Stimulated activated effector memory CD8-positive, alpha-beta T cell treated with anti-CD3 and anti-CD28 coated beads, Interleukin-12 subunit alpha, Interleukin-12 subunit beta, amount 100 ng/mL, for 72 hours (primary cell): ENCODE data around the gene PHOX2B.
"Not testable (repeated sequence)": the region's sequence is repeated elsewhere in the genome, so short reads cannot be mapped to it uniquely, and the experiment has no call there.

Experiments
- ATAC-seq: fragments of 150-1000 bp; cut with Tn5 transposase; 2 replicates; pipeline ENCODE4 v1.10.0; 2021
- DNase-seq, 2 donors: peaks; one replicate each; pipeline ENCODE4 v3.0.0; 2021 to 2022; ENCODE audit warnings: low spot score in 2 of 2
- H3K27ac Mint-ChIP-seq: one replicate; pipeline ENCODE4 v1.8.0; 2022; ENCODE audit warnings: mild to moderate bottlenecking, mixed read lengths
- H3K36me3 Mint-ChIP-seq: one replicate; pipeline ENCODE4 v1.8.0; 2022; ENCODE audit warnings: mild to moderate bottlenecking, mixed read lengths
- H3K4me1 Mint-ChIP-seq: one replicate; pipeline ENCODE4 v1.8.0; 2022; ENCODE audit warnings: mixed read lengths
- H3K4me3 Mint-ChIP-seq: one replicate; pipeline ENCODE4 v1.8.0; 2022; ENCODE audit warnings: mild to moderate bottlenecking, mixed read lengths
- H3K9me3 Mint-ChIP-seq: one replicate; pipeline ENCODE4 v1.8.0; 2022; ENCODE audit warnings: mixed read lengths

PHOX2B gene

GRCh38 chr4:41752081-41752836, 3.7 kb upstream of the PHOX2B start:
- Mint-ChIP-seq H3K9me3 (no peaks in the 10 kb centered on the region), H3K4me3 (no peak overlapping the region), H3K27ac (no peak overlapping the region), H3K4me1 (no peaks in the 10 kb centered on the region), H3K36me3 (no peaks in the 10 kb centered on the region)
- DNase-seq (no peak), ATAC-seq (no peak)

- no peaks in the 10 kb centered on the region for H3K36me3 Mint-ChIP-seq
- H3K4me3 Mint-ChIP-seq = no peak overlapping the region
- H3K9me3 Mint-ChIP-seq = no peaks in the 10 kb centered on the region
- H3K4me1 Mint-ChIP-seq = no peaks in the 10 kb centered on the region
- H3K27ac Mint-ChIP-seq = no peak overlapping the region
- DNase-seq (no peak), ATAC-seq (no peak)
Observed at GRCh38 chr4:41751449-41752061, 3.0 kb upstream of the PHOX2B start.

GRCh38 chr4:41750626-41751448, 2.3 kb upstream of the PHOX2B start:
- H3K4me3 Mint-ChIP-seq = no peak overlapping the region
- H3K27ac Mint-ChIP-seq = no peak overlapping the region
- H3K9me3 Mint-ChIP-seq = no peaks in the 10 kb centered on the region
- ATAC-seq = no peak
- H3K36me3 Mint-ChIP-seq = no peaks in the 10 kb centered on the region
- no peak for DNase-seq
- no peaks in the 10 kb centered on the region for H3K4me1 Mint-ChIP-seq

- Mint-ChIP-seq H3K27ac (no peak overlapping the region), H3K36me3 (no peaks in the 10 kb centered on the region), H3K9me3 (no peaks in the 10 kb centered on the region), H3K4me1 (no peaks in the 10 kb centered on the region), H3K4me3 (no peak overlapping the region)
- ATAC-seq = no peak
- no peak for DNase-seq
Observed at GRCh38 chr4:41750121-41750625, 1.6 kb upstream of the PHOX2B start.

- DNase-seq (no peak), ATAC-seq (no peak)
- Mint-ChIP-seq H3K27ac (no peak overlapping the region), H3K36me3 (no peaks in the 10 kb centered on the region), H3K4me3 (no peak overlapping the region), H3K4me1 (no peaks in the 10 kb centered on the region), H3K9me3 (no peaks in the 10 kb centered on the region)
Observed at GRCh38 chr4:41749631-41750039, 1.1 kb upstream of the PHOX2B start.

- ATAC-seq (no peak), DNase-seq (no peak)
- Mint-ChIP-seq H3K4me3 (no peak overlapping the region), H3K9me3 (no peaks in the 10 kb centered on the region), H3K4me1 (no peaks in the 10 kb centered on the region), H3K27ac (no peak overlapping the region), H3K36me3 (no peaks in the 10 kb centered on the region)
Observed at GRCh38 chr4:41748074-41748570, 403 bp downstream of the PHOX2B start.

GRCh38 chr4:41747230-41748055, 1.1 kb downstream of the PHOX2B start:
- no peak for DNase-seq
- no peaks in the 10 kb centered on the region for H3K36me3 Mint-ChIP-seq

GRCh38 chr4:41746440-41747229, 1.9 kb downstream of the PHOX2B start:
- Mint-ChIP-seq H3K27ac (no peak overlapping the region), H3K9me3 (no peaks in the 10 kb centered on the region)

More at GRCh38 chr4:41747230-41748055, 1.1 kb downstream of the PHOX2B start:
- no peak overlapping the region for H3K4me3 Mint-ChIP-seq
- H3K27ac Mint-ChIP-seq = no peak overlapping the region
- H3K4me1 Mint-ChIP-seq = no peaks in the 10 kb centered on the region
- no peak for ATAC-seq
- no peaks in the 10 kb centered on the region for H3K9me3 Mint-ChIP-seq

GRCh38 chr4:41746025-41746439, 2.5 kb downstream of the PHOX2B start:
- H3K36me3 Mint-ChIP-seq = no peaks in the 10 kb centered on the region
- no peak for ATAC-seq

More at GRCh38 chr4:41746440-41747229, 1.9 kb downstream of the PHOX2B start:
- H3K36me3 Mint-ChIP-seq = no peaks in the 10 kb centered on the region
- ATAC-seq = no peak
- H3K4me3 Mint-ChIP-seq = no peak overlapping the region
- DNase-seq = no peak
- H3K4me1 Mint-ChIP-seq = no peaks in the 10 kb centered on the region

GRCh38 chr4:41745292-41746024, 3.1 kb downstream of the PHOX2B start:
- no peaks in the 10 kb centered on the region for H3K9me3 Mint-ChIP-seq
- no peaks in the 10 kb centered on the region for H3K36me3 Mint-ChIP-seq
- ATAC-seq (no peak), DNase-seq (no peak)
- no peaks in the 10 kb centered on the region for H3K4me1 Mint-ChIP-seq
- H3K4me3 Mint-ChIP-seq = no peak overlapping the region
- no peak overlapping the region for H3K27ac Mint-ChIP-seq

More at GRCh38 chr4:41746025-41746439, 2.5 kb downstream of the PHOX2B start:
- Mint-ChIP-seq H3K4me1 (no peaks in the 10 kb centered on the region), H3K27ac (no peak overlapping the region), H3K9me3 (no peaks in the 10 kb centered on the region), H3K4me3 (no peak overlapping the region)
- DNase-seq = no peak

GRCh38 chr4:41744572-41745291, 3.8 kb downstream of the PHOX2B start:
- ATAC-seq (no peak), DNase-seq (no peak)
- Mint-ChIP-seq H3K9me3 (no peaks in the 10 kb centered on the region), H3K4me3 (no peak overlapping the region), H3K27ac (no peak overlapping the region), H3K36me3 (no peaks in the 10 kb centered on the region), H3K4me1 (no peaks in the 10 kb centered on the region)

- no peaks in the 10 kb centered on the region for H3K36me3 Mint-ChIP-seq
- no peaks in the 10 kb centered on the region for H3K4me1 Mint-ChIP-seq
- H3K4me3 Mint-ChIP-seq = no peak overlapping the region
- no peak for ATAC-seq
- H3K27ac Mint-ChIP-seq = no peak overlapping the region
- H3K9me3 Mint-ChIP-seq = peaks cover 2% of the 10 kb centered on the region
- DNase-seq = no peak
Observed at GRCh38 chr4:41741354-41741753, 7.2 kb downstream of the PHOX2B start.

- not testable (repeated sequence) for H3K36me3 Mint-ChIP-seq, H3K4me1 Mint-ChIP-seq, H3K9me3 Mint-ChIP-seq, H3K4me3 Mint-ChIP-seq, ATAC-seq, H3K27ac Mint-ChIP-seq, DNase-seq
Observed at GRCh38 chr4:41737491-41737890, 11.0 kb downstream of the PHOX2B start.
